HG02678 (cell line): Measurements from ENCODE around the gene MMP23B.

Source experiments
- ATAC-seq: cut with Tn5 transposase; IDR thresholded peaks from one replicate; pipeline ENCODE4 v1.9.1; 2021; ENCODE audit warnings: mild to moderate bottlenecking, moderate library complexity; ENCODE audit not compliant: unreplicated experiment

MMP23B gene

GRCh38 chr1:1602304-1602967, 29.5 kb upstream of the MMP23B start:
- ATAC-seq, result no peak

- no peak for ATAC-seq
These were observed 28.9 kb upstream of the MMP23B start for GRCh38 chr1:1602968-1603506.

- no peak for ATAC-seq
These were observed 28.2 kb upstream of the MMP23B start for GRCh38 chr1:1603671-1604373.

- ATAC-seq, result no peak
These were observed 27.5 kb upstream of the MMP23B start for GRCh38 chr1:1604374-1605033.

- ATAC-seq, result no peak
These were observed 26.9 kb upstream of the MMP23B start for GRCh38 chr1:1605034-1605591.

GRCh38 chr1:1605724-1606123, 26.2 kb upstream of the MMP23B start:
- no peak for ATAC-seq

- no peak for ATAC-seq
These were observed 25.7 kb upstream of the MMP23B start for GRCh38 chr1:1606232-1606631.

- no peak for ATAC-seq
These were observed 22.0 kb upstream of the MMP23B start for GRCh38 chr1:1609822-1610485.

GRCh38 chr1:1610796-1611195, 21.2 kb upstream of the MMP23B start:
- ATAC-seq, result no peak

GRCh38 chr1:1612104-1612400, 19.9 kb upstream of the MMP23B start:
- ATAC-seq, result no peak

- ATAC-seq, result no peak
These were observed 18.4 kb upstream of the MMP23B start for GRCh38 chr1:1613509-1614082.

- no peak for ATAC-seq
These were observed 17.6 kb upstream of the MMP23B start for GRCh38 chr1:1614204-1614953.

- no peak for ATAC-seq
These were observed 17.1 kb upstream of the MMP23B start for GRCh38 chr1:1614954-1615255.

GRCh38 chr1:1615256-1616044, 16.5 kb upstream of the MMP23B start, which contains the start of gene MIB2:
TSS of gene MIB2 (plus strand) at chr1:1615500. CDS start at chr1:1623453, 7,953 bp downstream.
- peak; percentile 79 for ATAC-seq

- ATAC-seq, result peak; percentile 20
These were observed 15.8 kb upstream of the MMP23B start for GRCh38 chr1:1616045-1616790.

GRCh38 chr1:1616838-1617237, 15.1 kb upstream of the MMP23B start:
- no peak for ATAC-seq

- ATAC-seq, result no peak
These were observed 14.5 kb upstream of the MMP23B start for GRCh38 chr1:1617516-1617915.

GRCh38 chr1:1617925-1618324, 14.0 kb upstream of the MMP23B start:
- ATAC-seq, result no peak
